ENCODE results near the gene MYBPH.

MYBPH gene

DNA sequence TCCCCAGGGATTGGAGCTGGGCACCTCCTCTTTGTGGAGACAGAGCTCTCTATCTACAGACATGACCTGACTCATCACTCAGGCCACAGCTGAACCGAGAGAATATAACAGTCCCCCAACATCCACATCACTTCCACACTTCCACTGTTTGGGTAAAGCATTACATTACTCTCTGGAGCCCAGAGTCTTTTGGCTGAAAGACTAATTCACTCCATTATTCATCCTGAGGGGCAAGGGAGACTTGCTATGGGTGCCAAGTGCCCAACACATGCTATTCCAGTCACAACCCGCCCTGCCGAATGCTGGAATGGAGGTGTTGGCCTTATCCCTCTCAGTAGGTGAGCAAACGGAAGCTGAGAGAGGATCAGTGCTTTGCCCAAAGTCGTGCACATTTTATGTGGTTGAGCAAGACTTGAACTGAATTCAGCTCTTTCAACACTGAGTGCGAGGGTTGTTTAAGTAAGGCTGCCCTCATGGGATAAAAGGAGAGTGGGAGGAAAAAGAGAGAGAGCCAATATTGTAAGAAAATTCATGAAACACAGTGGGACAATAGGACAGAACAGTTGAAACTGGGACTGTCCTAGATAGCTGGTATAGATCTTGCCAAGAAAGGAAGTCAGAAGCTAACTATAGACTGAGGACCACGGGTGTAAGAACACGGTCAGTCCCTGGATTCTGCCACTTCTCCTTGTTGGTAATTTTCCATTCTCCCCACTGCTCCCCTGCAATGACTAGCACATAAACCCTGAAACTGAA lies 24.4 kb upstream of the MYBPH start:
- no peak for FAIRE-seq

GRCh38 chr1:203199481-203199815 lies 23.8 kb upstream of the MYBPH start:
- no peak for FAIRE-seq

DNA sequence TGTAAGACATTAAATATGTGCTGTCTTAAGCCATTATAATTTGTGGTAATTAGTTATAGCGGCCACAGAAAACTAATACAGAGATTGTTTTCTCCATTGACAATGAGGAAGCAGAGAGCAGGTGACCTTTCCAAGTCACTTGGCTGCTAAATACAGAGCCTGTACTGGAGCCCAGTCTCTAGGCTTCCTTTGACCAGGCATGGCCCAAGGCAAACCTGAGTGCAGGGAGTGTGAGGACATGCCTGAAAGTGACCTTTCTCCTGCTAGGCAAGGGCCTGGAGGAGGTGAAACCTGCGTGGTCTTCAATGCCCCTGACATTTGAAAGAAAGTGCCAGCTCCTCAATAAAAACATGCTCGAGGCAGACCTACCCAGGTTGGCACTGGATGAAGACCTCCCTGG lies 23.4 kb upstream of the MYBPH start:
- FAIRE-seq, result no peak

- FAIRE-seq, result no peak
These were observed 22.0 kb upstream of the MYBPH start for GRCh38 chr1:203197625-203198024.

DNA sequence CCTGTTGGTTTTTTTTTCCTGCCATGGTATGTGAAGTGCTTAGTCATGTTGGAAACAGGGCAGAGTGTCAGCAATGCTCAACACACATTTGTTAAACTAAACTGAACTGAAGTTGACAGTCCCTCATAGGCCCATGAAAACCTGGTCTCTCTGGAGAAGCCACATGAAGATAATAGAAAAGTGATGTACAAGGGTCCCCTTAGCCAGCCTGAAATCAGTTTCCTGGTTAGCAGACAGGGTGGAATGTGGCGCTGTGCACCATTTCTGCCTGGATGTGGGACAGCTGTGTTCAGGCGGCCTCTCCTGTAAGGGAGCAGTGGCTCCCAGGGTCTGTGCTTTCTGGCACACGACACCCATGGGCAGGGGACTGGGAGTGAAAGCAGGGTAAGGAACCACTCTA lies 20.7 kb upstream of the MYBPH start:
- no peak for FAIRE-seq

GRCh38 chr1:203190949-203191348 lies 15.3 kb upstream of the MYBPH start:
- no peak for FAIRE-seq

DNA sequence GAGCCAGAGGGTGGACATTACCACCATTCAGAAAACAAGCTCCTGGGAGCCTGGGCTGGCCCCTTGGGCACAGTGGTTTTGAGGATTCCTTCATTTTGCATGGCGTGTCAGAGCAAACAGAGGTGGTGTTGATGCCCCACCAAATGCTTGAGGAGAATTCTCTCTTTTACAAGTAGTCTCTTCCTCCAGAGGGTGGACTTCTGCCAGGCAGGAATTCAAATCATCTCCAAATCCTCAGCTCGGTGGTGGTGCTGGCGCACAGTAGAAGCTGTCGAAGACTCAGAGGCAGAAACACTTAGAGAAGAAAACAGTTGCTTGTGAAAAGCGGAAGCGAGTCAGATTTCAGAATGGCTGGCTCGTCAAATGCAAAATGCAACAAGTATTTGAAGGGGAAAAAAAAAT lies 14.3 kb upstream of the MYBPH start:
- no peak for FAIRE-seq

DNA sequence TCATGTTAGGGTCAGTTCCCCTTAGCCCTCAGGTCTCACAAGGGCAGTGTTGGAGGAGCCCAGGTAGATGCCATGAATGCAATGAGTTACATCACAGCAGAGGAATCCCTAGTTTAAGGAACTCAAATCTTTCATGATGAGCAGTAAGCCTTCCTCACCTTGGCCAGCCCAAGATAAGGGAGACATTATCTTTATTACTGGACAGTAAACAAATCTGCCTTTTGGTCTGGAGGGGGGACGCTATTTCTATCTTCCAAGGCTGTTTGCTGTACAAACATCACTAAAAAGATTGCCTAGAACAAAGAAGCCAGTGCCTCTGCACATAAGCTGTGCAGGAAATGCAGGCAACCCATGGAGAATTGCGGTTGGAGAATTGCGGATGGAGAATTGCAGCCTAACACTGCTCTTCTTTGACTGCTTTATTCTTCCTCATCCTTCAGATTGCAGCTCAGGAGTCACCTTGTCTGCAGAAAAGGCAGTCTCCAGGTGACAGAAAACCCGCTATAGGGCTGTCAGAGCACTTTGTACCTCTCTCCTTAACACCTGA lies 13.1 kb upstream of the MYBPH start:
- FAIRE-seq, result no peak

DNA sequence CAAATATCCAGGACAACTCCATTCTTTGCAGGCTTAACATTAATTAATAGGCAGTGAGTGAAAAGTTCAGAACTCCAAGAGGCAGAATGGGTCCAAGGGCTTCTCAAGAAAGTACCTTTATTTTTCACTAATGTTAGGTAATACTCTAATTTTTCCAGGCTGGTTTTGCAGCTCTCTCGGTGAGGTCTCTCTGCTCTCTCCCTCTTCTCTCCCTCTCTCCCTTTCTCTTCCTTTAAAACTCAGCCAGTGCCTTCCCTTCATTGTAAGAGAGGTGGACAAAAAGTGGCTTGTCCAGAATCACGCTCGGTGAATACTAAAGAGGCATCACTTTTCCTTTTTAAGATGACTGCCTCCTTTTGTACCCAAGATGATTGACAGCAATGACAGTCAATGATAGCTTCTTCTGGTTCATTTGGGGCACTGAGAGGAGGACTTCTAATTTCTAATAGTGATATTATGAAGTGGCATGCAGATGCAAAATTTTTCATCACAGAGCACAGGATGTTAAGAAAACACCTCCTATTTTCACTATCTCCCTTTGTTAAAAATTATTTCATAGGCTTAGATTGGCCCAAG lies 12.2 kb upstream of the MYBPH start:
- no peak for FAIRE-seq

DNA sequence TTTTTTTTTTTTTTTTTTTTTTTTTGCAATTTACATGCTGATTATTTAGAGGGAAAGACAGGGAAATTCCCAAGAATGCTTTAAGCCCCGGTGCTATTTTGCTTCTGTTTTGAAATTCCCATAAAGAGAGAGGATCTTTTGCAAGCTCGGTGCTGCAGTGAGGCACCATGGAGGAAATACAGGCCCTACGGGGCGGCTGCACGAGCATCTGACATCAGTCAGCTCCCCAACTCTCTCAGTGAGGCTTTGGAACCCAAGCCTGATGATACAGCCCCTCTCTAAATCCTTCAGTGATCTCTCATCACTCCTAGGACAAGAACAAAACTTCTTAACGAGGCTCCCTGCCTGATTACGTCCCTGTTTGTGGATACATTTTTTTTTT lies 11.7 kb upstream of the MYBPH start:
- no peak for FAIRE-seq

DNA sequence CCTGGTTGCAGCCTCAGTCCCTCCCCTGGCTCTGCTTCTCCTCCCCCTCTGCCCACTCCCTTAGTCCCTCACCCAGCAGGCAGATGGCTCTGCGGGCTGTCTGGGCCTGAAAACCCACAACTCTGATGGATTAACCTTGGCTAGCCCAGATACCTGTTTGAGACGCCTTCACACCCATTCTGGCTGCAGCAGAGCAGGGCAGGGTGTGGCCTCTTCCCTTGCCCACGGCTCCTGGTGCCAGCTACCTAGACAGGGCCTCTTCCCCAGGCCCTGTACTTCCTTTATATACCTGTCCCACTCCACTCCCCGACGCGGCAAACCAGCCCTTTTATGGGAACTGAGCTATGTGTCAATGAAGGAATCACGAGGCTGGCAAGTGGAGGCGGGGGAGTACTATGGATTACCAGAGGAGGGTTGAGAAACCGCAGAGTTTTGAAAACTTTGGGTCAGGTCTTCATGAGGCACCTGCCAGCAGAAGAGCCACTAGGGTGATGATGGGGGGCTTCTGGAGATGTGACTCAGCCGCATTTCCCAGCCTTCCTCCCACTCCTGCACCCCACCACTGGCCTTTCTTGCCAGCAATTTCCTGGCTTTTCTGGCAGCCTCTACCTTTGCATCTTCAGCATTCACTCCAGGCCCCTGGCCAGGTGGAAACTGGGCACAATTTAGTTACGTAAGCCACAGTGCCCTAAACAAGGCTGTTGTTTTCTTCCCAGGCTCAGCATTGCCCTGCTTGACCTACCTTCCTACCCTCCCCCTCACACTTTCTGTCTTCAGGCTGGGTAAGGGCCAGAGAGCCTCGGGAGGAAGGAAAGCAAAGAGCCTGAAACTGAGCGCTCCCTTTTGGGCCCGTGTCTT lies 11.0 kb upstream of the MYBPH start, which contains the start of gene CHI3L1:
TSS of gene CHI3L1 (minus strand) at position 259 of the 858 bp plus-strand sequence. CDS start at position 178, 81 bp downstream.
- FAIRE-seq, result no peak

GRCh38 chr1:203186091-203186445 lies 10.4 kb upstream of the MYBPH start:
- FAIRE-seq, result no peak

DNA sequence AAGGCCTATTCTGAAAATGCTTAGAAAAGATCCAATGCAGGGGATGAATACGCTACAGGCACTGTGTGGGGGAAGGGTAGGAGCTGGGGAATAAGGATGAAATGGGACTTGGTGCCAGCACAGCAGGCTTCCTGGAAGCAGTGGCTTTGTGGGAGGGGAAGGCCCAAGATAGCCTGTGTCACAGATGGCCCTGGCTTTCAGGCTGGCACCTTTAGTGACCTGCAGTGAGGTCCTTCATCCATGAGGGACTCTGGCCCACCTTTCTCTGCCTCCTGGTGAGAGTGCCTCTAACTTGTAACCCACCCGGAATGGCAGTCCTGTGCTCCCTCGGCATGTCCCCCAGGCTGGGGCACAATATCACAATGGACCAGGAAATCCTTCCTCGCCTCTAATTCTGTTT lies 10.0 kb upstream of the MYBPH start:
- FAIRE-seq, result no peak

GRCh38 chr1:203185061-203185461 lies 9.4 kb upstream of the MYBPH start:
- FAIRE-seq, result no peak

GRCh38 chr1:203184467-203184866 lies 8.8 kb upstream of the MYBPH start:
- no peak for FAIRE-seq

DNA sequence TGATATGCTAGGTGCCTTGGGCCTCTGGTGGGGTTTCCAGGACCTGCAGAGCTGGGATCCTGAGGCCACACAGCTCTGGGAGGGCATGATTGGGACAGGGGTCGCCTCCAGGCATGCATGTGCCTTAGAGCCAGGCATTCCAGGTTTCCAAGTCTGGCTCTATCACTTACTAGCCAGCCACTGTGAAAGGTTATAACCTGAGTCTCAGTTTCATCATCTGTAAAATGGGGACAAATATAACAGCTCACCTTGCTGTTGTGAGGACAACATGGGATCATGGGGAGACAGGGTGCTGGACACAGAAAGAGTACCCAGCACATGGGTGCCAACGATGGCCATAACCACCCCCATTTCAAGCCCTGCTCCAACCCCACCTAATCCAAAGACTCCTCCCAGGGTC lies 8.2 kb upstream of the MYBPH start:
- no peak for FAIRE-seq

DNA sequence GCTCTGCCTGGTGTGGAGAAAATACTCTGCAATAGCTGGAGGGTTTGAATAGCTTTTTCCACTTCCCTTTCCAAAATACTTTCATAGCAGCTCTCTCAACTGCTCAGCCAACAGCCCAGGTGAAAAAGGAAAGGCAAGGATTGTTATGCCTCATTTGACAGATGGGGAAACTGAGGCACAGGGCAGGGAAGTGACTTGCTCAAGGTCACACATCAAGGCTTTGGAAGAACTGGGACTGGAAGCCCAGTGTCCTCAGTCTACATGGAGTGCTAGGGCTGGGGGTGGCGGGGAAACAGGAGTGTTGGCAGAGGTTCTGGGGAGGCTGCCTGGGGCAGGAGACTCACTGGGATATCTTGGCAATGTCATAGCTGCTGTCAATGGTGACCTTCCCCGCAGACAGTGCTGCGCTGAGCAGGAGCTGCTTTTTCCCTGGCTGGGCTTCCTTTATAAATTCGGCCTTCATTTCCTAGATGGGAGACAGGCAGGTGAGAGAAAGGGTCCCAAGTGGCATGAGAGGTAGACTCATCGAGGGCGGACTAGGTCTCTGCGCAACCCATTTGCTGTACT lies 6.8 kb upstream of the MYBPH start:
- no peak for FAIRE-seq

GRCh38 chr1:203181586-203182386 lies 6.2 kb upstream of the MYBPH start:
- FAIRE-seq, result no peak

DNA sequence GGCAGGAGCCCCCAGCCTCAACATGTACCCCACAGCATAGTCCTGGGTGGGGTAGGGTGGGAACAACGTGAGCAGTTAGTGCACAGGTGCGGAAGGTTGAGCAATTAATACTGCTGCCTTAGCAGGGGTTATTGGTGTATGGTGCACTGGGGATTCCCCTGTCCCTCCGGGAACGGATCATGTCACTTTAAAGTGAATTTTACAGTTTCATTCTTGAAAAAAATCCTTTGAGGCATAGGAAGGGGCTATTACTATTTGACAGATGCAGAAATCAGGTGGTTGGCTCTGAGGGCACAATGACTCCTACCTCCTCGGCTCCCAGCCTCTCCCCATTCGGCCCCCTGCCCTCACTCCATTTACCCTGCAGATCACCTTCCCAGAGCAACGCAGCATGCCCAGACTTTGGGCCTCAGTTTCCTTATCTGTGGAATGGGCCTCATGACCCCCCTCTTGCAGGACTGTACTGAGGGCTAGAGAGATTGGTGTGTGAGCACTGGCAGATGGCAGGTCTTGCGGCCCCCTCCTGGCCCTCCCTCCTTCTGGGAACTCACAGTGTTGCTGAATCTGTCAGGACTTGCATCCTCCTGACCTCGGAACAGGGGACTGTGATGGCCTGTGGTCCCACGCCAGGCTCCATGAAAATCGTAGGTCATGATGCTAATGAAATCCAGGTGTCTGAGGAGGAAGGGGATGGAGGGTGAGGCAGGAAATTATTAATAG lies 5.1 kb upstream of the MYBPH start:
- no peak for FAIRE-seq

DNA sequence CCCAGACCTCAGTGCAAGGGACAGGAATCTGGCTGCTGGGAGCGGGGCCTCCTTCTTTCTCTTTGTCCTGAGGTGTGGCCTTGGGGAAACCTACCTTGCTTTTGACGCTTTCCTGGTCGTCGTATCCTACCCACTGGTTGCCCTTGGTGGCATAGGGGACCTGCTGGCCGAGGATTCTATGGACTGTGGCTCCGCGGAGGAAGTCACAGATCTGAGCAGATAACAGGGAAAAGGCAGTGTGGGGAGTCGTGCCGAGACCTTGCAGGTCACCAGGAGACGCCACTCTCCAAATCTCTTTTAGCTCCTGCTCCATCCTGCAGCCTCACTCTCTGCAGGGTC lies 4.0 kb upstream of the MYBPH start:
- no peak for FAIRE-seq

DNA sequence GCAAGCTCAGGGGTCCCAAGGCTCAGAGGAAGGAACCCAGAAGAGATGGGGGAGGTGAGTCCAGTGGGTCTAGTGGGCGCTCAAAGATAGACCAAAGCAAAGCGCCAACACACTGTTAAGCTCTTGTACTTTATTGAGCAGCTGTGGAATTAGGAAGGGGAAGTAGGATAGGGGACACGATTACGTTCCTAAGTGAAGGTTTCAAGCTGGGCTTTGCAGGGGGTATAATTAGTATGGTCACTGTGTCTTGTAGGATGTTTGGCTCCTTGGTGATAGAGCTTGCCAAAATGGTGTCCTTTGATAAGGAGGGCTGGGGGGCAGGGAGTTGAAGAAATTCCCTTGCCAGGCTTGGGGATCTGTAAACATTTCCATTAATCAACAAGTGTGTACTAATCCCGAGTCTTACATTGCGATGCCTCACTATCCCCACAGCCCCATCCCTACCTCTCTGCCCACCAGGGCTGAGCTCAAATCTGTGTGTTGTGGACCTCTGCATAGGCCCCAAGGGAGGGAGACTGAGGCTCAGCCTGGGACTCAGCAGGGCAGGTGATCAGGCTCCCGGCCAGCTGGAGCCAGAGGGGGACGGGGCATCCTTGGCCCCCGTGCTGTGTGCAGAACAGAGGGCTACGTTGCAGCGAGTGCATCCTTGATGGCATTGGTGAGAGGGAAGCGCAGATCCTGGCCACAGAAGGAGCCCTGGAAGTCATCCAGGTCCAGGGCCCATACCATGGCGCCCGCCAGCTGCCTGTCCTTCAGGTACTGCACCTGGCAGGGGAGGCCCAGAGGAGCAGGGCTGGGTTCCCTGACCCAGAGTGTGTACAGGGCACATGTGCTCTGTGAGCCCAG lies 3.4 kb upstream of the MYBPH start:
- FAIRE-seq, result no peak

Data from colon (tissue), 2 donors.